ENCODE results near the gene VILL.

The VILL gene

GRCh38 chr3:37990527-37990926 is at the start of gene VILL:
TSS of gene VILL (plus strand) at chr3:37990786. CDS start at chr3:37993673, 2,887 bp downstream.
- no peak for DNase-seq (ENCODE audit: low read depth, low spot score)

DNA sequence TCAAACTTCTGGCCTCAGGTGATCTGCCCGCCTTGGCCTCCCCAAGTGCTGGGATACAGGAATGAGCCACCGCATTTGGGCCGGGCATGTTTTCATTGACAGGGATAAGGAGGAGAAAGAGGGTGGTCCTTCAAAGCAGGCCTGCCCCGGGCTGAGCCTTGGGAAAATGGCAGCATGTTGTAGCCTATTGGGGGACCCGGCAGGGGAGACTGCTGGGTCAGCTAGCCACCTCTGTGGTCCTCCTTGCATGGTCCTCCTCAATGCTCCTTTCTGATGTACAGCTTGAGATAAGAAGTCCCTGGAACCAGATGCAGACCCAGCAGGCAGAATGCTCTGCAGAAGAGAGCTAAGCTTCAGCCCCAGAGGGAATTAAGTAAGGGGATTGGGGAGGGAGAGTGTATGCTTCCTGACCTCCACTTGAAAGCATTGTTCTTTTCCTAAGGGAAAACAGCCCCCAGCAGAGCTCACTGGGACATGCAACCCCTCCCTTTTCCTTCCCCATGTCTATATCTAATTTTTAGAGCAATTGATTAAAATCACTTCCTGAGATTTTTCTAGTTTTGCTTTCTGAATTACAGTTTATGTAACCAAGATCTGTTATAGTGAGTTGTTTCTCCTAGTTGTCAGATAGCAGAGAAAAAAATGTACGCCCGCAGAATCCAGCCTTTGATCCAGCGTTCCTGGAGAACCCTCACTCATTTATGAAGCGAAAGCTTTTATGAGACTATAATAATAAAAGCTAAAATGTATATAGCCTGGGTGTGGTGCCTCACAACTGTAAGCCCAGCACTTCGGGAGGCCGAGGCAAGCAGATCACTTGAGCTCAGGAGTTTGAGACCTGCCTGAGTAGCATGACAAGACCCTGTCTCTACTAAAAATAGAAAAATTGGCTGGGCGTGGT is 48.7 kb upstream of the VILL start:
- DNase-seq (ENCODE audit: low read depth, low spot score), result no peak

- no peak for DNase-seq (ENCODE audit: low read depth, low spot score)
Measured at GRCh38 chr3:37942646-37943045, 47.9 kb upstream of the VILL start.

DNA sequence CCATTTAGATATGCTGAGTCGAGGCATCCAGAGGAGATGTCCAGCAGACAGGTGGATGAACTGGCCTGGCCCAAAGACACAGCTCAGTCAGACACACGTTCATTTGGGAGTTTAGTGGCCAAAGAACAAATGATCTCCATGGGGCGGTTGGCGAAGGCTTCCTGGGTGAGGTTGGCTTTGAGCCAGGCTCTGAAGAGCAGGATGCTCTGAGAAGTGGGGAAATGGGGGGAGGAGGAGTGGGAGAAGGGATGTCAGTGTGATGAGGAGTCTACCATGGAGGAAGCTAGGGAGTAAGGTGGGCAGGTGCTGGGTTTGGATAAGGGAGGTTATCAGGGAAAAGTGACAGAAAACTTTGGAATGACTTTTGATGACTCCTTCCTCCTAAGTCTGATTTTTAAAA is 47.5 kb upstream of the VILL start:
- no peak for DNase-seq (ENCODE audit: low read depth, low spot score)

GRCh38 chr3:37943631-37944314 is 46.8 kb upstream of the VILL start:
- DNase-seq (ENCODE audit: low read depth, low spot score), result no peak

GRCh38 chr3:37944391-37944842 is 46.2 kb upstream of the VILL start:
- no peak for DNase-seq (ENCODE audit: low read depth, low spot score)

DNA sequence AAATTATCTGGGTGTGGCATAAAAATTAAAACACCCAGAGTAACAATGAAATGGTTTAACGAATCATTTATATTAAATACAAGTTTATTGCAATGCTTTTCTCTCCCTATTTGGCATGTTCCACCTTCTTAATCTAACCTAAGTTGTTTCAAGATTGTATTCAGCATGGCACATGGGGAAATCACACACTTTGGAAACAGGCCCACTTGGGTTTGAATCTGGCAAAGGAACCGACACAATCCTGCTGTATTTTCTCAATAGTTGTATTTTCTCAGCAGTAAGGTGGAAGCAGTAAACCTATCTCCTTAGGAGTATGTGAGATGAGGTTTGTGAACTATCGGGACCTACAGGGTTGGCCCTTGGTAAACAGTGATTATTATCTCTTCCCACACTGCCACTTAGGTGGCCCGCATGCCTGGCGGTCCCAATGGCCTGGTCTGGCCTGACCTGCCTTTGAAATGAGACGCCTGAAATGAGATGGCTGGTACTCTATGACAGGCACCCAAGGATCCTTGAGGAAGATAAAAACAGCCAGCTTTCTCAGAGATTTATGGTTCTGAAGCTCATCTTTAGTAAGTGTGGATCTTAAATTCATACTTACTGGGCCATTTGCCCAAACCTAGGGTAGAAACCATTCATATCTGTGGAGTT is 45.3 kb upstream of the VILL start:
- DNase-seq (ENCODE audit: low read depth, low spot score), result no peak

GRCh38 chr3:37945807-37946530 is 44.6 kb upstream of the VILL start:
- DNase-seq (ENCODE audit: low read depth, low spot score), result peak; percentile 47

GRCh38 chr3:37946531-37946889 is 44.1 kb upstream of the VILL start:
- DNase-seq (ENCODE audit: low read depth, low spot score), result no peak

GRCh38 chr3:37949866-37950265 is 40.7 kb upstream of the VILL start:
- DNase-seq (ENCODE audit: low read depth, low spot score), result peak; percentile 41

DNA sequence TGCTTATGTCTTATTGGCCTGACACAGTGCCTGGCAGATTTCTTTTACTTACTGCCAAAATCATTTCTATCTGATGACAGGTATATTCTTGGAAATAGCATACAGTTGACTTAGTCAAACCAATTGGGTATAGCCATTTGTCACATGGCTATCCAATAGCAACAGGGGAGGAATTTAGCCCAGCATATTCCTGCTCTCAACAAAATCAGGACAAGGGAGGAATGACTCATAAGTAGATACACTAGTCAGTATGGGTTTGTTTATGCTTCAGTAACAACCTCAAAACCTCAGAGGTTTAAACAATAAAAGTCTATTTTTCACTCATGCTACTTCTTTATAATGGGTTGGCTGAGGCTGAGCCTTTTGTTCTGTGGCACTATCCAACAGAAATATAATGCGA is 38.0 kb upstream of the VILL start:
- no peak for DNase-seq (ENCODE audit: low read depth, low spot score)

DNA sequence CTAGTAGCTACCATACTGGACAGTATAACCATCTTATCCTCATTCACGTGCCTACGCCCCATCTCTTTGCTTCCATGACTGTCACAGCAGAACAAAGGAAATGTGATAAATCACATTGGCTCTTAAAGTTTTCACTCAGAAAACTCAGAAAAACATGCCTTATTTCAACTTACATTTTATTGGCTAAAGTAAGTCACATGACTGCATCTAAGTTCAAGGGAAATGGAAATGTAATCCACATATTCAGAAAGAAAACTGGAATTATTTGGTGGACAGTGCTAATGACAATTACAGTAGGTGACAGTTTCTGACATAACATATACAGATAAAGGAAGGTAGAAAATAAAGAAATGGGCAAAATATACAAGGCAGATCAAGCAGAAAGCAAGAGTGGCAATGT is 37.4 kb upstream of the VILL start:
- DNase-seq (ENCODE audit: low read depth, low spot score), result no peak

DNA sequence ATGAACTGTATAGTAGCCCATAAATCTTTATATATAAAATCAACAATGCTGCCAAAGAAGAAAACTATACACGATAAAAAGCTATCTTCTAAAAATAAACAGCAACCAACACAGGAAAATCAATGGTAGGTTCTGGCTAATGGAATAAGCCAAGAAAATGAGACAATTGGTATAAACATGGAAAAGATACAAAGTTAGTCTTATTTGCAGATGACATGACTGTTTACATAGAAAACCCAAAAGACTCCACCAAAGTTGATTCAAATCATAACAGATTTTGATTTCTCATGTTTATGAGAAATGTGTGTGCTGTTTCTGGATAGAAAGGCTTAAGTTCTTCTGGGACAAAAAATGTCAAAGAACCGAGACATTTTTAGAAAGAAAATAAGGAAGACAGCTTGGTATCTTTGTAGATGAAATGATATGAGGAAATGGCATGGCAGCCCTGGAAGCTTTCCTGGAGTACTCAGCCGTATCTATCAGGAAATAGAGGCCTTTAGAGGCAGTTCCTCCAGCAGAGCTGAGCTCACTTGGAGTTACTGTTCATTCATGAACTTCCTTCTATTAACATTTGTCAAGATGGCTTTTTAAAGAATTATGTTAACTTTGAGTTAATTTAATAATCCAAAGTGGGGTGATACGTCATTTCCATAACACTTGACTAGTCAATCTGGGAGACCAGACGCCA is 36.7 kb upstream of the VILL start:
- no peak for DNase-seq (ENCODE audit: low read depth, low spot score)

DNA sequence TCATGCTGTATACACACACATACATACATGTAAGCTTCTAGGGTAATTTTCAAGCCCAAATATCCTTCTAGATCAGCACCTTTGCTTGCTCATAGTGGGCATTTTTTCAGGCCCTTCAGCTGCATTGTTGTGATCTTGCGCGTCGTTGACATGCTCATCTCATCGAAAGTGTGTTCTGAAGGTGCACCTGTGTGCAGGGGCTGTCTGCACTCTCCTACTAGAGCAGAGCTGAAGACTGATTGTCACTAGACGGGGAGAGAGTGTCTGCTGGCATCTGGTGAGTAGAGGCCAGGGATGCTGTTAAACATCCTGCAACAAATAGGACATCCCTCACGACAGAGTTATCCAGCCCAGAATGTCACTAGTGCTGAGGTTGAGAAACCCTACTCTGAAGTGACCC is 35.7 kb upstream of the VILL start:
- DNase-seq (ENCODE audit: low read depth, low spot score), result no peak

- DNase-seq (ENCODE audit: low read depth, low spot score), result no peak
Measured at GRCh38 chr3:37955918-37956707, 34.5 kb upstream of the VILL start.

- no peak for DNase-seq (ENCODE audit: low read depth, low spot score)
Measured at GRCh38 chr3:37956723-37957538, 33.7 kb upstream of the VILL start.

- DNase-seq (ENCODE audit: low read depth, low spot score), result no peak
Measured at GRCh38 chr3:37957539-37957936, 33.0 kb upstream of the VILL start.

GRCh38 chr3:37961622-37962431 is 28.8 kb upstream of the VILL start:
- no peak for DNase-seq (ENCODE audit: low read depth, low spot score)

DNA sequence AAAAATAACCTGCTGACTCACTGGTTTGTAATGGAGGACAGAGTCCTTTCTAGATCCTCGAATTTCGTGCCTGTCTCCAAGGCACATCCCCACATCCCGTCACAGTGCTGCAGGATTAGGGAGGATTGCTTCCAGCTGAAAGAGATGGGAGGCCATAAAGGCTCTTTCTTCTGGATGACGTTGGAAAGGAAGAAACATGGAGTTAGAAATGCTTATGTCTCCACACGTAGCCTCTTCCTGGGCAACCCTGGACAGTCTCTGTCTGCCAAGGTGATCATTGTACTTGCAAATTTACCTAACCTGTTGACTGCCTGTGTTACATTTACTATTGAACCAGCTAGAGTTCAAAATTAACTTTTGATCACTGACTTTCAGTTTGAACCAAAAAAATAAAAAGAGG is 27.6 kb upstream of the VILL start:
- no peak for DNase-seq (ENCODE audit: low read depth, low spot score)

All from brain pericyte (primary cell).